K562 (cell line): ENCODE results near the gene PDIA5. TPM values are rescaled to one million over a fixed set of nuclear protein-coding genes. Genes with fewer than 3 reads are reported as not detected.

Experiments used
- ATAC-seq: fragments of 200-7000 bp; cut with Tn5 transposase; 3 replicates; pipeline ENCODE4 v1.9.1; 2020; ENCODE audit warnings: moderate library complexity
- BruUV-seq: library from RNA; stranded (reverse); fragments of 400-500 nt; replicated peaks from 2 replicates; lab custom pipeline; 2021; lab: Mats Ljungman, UMichigan
- CTCF ChIA-PET: fragments of 300-600 bp; formaldehyde crosslinking; extraction: SDS; loops from one replicate; lab custom pipeline; 2021; ENCODE audit warnings: low intra/inter-chr PET ratio; lab: Yijun Ruan, JAX
- POLR2A ChIA-PET: fragments of 300-600, 350-650 bp; sonication (Branson Sonifier 250); formaldehyde crosslinking; extraction: SDS; loops from one replicate; lab custom pipeline; 2021; ENCODE audit warnings: antibody characterized with exemption, inconsistent platforms; lab: Yijun Ruan, JAX
- DNase-seq, 4 experiments: peaks; one replicate each; pipeline versions ENCODE4 v3.0.0 to v3.0.0-alpha.2; 2011 to 2018; ENCODE audit warnings: low spot score in 3 of 4, mixed read lengths in 3 of 4; ENCODE audit errors: extremely low read depth in 1 of 4
- FAIRE-seq: peaks from 2 replicates; lab custom pipeline; 2011; peaks lifted over from hg19 to GRCh38; lab: Jason Lieb, UNC
- H2AFZ ChIP-seq: 2 replicates; pipeline ENCODE4 v1.6.0; 2011; ENCODE audit warnings: low read depth, low read length, control low read depth, inconsistent platforms
- H3K27ac ChIP-seq: fragments of 200-600 bp; 3 replicates; pipeline ENCODE4 v1.8.0; 2011; ENCODE audit warnings: low read depth, mild to moderate bottlenecking, control low read depth, inconsistent platforms, low read length, moderate library complexity, mixed read lengths; ENCODE audit errors: extremely low read depth
- H3K27me3 ChIP-seq, 2 experiments: fragments of 300-600 bp in 1 of 2; 2 replicates in 1 of 2; 3 replicates in 1 of 2; pipeline versions ENCODE4 v1.6.0 to v1.8.0; 2011; ENCODE audit warnings: inconsistent platforms in 2 of 2, low read length in 2 of 2, mild to moderate bottlenecking in 1 of 2, mixed read lengths in 1 of 2, moderate library complexity in 1 of 2; ENCODE audit not compliant: control insufficient read depth in 2 of 2, insufficient read depth in 2 of 2
- H3K36me3 ChIP-seq: fragments of 300-600 bp; 3 replicates; pipeline ENCODE4 v1.8.0; 2011; ENCODE audit warnings: mild to moderate bottlenecking, low read length, inconsistent platforms; ENCODE audit not compliant: control insufficient read depth, insufficient read depth
- H3K4me1 ChIP-seq, 2 experiments: fragments of 200-600 bp in 1 of 2; replicated peaks in 1 of 2; 2 replicates in 1 of 2; 3 replicates in 1 of 2; pipeline versions ENCODE4 v1.5.1 to v1.8.0; 2011; ENCODE audit warnings: inconsistent platforms in 2 of 2, low read length in 2 of 2, mild to moderate bottlenecking in 1 of 2, mixed read lengths in 1 of 2, moderate library complexity in 1 of 2; ENCODE audit not compliant: control insufficient read depth in 2 of 2, insufficient read depth in 2 of 2
- H3K4me2 ChIP-seq: 2 replicates; pipeline ENCODE4 v1.6.1; 2011; ENCODE audit warnings: low read length, control low read depth, inconsistent platforms, mixed read lengths; ENCODE audit not compliant: insufficient read depth
- H3K4me3 ChIP-seq: fragments of 200-600 bp; sonication (generic), shearing (Covaris generic); 2 replicates; pipeline ENCODE4 v1.5.1; 2016; ENCODE audit warnings: control low read depth, inconsistent platforms
- H3K79me2 ChIP-seq: fragments of 200-600 bp; 3 replicates; pipeline ENCODE4 v1.8.0; 2011; ENCODE audit warnings: low read length, inconsistent platforms; ENCODE audit not compliant: control insufficient read depth, insufficient read depth
- H3K9ac ChIP-seq, 2 experiments: 2 replicates each; pipeline versions ENCODE4 v1.6.0 to v1.6.1; 2011; ENCODE audit warnings: low read depth in 2 of 2, low read length in 2 of 2, control low read depth in 1 of 2, inconsistent platforms in 1 of 2, mild to moderate bottlenecking in 1 of 2, mixed read lengths in 1 of 2; ENCODE audit not compliant: insufficient read depth in 1 of 2
- H3K9me1 ChIP-seq: one replicate; pipeline ENCODE4 v1.6.0; 2011; ENCODE audit warnings: inconsistent platforms, mild to moderate bottlenecking, low read length, moderate library complexity; ENCODE audit not compliant: control insufficient read depth, insufficient read depth
- H3K9me3 ChIP-seq: replicated peaks from 2 replicates; pipeline ENCODE4 v1.5.1; 2011; ENCODE audit warnings: low read depth, low read length, inconsistent platforms; ENCODE audit not compliant: control insufficient read depth, insufficient read depth
- H4K20me1 ChIP-seq: replicated peaks from 2 replicates; pipeline ENCODE4 v1.6.1; 2011; ENCODE audit warnings: low read length, inconsistent platforms, mixed read lengths; ENCODE audit not compliant: control insufficient read depth, insufficient read depth
- COPS2 ChIP-seq: fragments of 450-650 bp; conservative IDR thresholded peaks from 2 replicates; pipeline ENCODE4 v1.6.1; 2016; ENCODE audit warnings: mild to moderate bottlenecking, moderate library complexity
- ETS2 ChIP-seq: IDR thresholded peaks from 2 replicates; pipeline ENCODE4 v1.6.1; 2016; ENCODE audit warnings: borderline replicate concordance, missing genetic modification characterization, mild to moderate bottlenecking, moderate library complexity, missing compliant biosample characterization; ENCODE audit not compliant: poor library complexity, severe bottlenecking
- HMG20A ChIP-seq: fragments of 450-650 bp; formaldehyde crosslinking; conservative IDR thresholded peaks from 2 replicates; pipeline ENCODE4 v1.4.0; 2020; ENCODE audit warnings: mild to moderate bottlenecking, mixed read lengths
- ZBTB5 ChIP-seq: fragments of 450-650 bp; IDR thresholded peaks from 2 replicates; pipeline ENCODE4 v1.6.1; 2017; ENCODE audit warnings: antibody characterized with exemption
- ZNF184 ChIP-seq: sonication (generic); formaldehyde crosslinking; IDR thresholded peaks from 2 replicates; pipeline ENCODE4 v1.5.0; 2020; ENCODE audit warnings: missing genetic modification reagents
- WGBS: fragments of 100-300 bp; shearing (Covaris generic); methylation state at CpG from one replicate; pipeline ENCODE4 v1.1.6; 2016; ENCODE audit warnings: low coverage, mixed read lengths; ENCODE audit not compliant: insufficient coverage; ENCODE audit errors: missing lambda C conversion rate; 5-methylcytosine and 5-hydroxymethylcytosine counted together
- in situ Hi-C: fragments of 300-500 bp; cut with MboI; formaldehyde crosslinking; loops from 4 replicates; pipeline ENCODE4 v1.15.0; 2018; ENCODE audit warnings: inconsistent platforms, mixed read lengths
- intact Hi-C: fragments of 100-400 bp; cut with micrococcal nuclease; formaldehyde crosslinking; loops from 2 replicates; pipeline ENCODE4 v1.14.2; 2022
- polyA plus RNA-seq, 8 experiments: library from polyadenylated mRNA; depleted of rRNA in 4 of 8; stranded (reverse) in 5 of 8; unstranded in 3 of 8; fragments of >200 nt; fragmentation: Nextera tagmentation in 2 of 8; fragmentation: Illumina TruSeq in 1 of 8; extraction: Ambion mirVana in 2 of 8; extraction: Trizol in 1 of 8; gene quantifications; 2 replicates each; pipeline versions ENCODE4 v1.2.1 to v1.2.3, GENCODE V29; 2011 to 2014; ENCODE audit warnings: inconsistent platforms in 1 of 8, missing spikeins in 1 of 8
- total RNA-seq, 7 experiments: library from RNA; depleted of rRNA in 6 of 7; stranded (reverse); fragments of >200 nt in 6 of 7; fragmentation: Illumina TruSeq in 2 of 7; extraction: Trizol in 2 of 7; gene quantifications; 2 replicates each; pipeline versions ENCODE4 v1.2.1 to v1.2.3, GENCODE V29; 2011 to 2021; ENCODE audit warnings: low replicate concordance in 1 of 7

The PDIA5 gene
- total and polyA plus RNA-seq, 9 of the 15 experiments (the other 6 are each of a cell fraction or from before 2014, with no cell fraction given) = 3.4 to 31.8 (median 19.6) TPM

GRCh38 chr3:123122057-123122456 is 55.2 kb downstream of the PDIA5 start:
- no peak overlapping the region for H3K4me2 ChIP-seq
- H3K4me1 ChIP-seq = no peaks in the 10 kb centered on the region; a peak in 1 of 5 replicates
- TF ChIP-seq ZNF184 (CRISPR knock-in tag) = no peak
- no peak for TF ChIP-seq ZBTB5
- TF ChIP-seq COPS2 = no peak
- no peak for TF ChIP-seq HMG20A (CRISPR knock-in tag)
- no peak for TF ChIP-seq ETS2 (tag)
- H4K20me1 ChIP-seq = no peaks in the 10 kb centered on the region; the same call in 1 of the 2 replicates
- POLR2A ChIA-PET = interaction anchor here (0.7 kb wide), 1 partner anchor 24 kb away, joined by 4 read pairs; no protein-coding TSS in a partner anchor
- no peak overlapping the region for H3K9ac ChIP-seq
- no peak for ATAC-seq
- no peak for DNase-seq
- no peaks in the 10 kb centered on the region for H3K79me2 ChIP-seq
- no peaks in the 10 kb centered on the region for H3K27me3 ChIP-seq
- H3K9me1 ChIP-seq = peaks cover 2% of the 10 kb centered on the region
- no peak overlapping the region for H2AFZ ChIP-seq
- intact Hi-C loops = no loop called here
- 67% methylated on average over 5 of the region's 5 CpGs for WGBS
- no peak overlapping the region for H3K4me3 ChIP-seq
- CTCF ChIA-PET = no interaction called here
- BruUV-seq = no TSS peak
- no peak for FAIRE-seq
- H3K36me3 ChIP-seq = peaks cover 87% of the 10 kb centered on the region
- no peaks in the 10 kb centered on the region for H3K9me3 ChIP-seq
- in situ Hi-C loops = no loop called here
- H3K27ac ChIP-seq = no peak overlapping the region
